ENCODE data around the gene FANCD2. TPM values are rescaled to one million over a fixed set of nuclear protein-coding genes. Genes with fewer than 3 reads are reported as not detected.

The FANCD2 gene
- total RNA-seq: 8.7 and 20.7 TPM in 2 replicates

GRCh38 chr3:10026084-10026890, at the start of gene FANCD2:
TSS of gene FANCD2 (plus strand) at chr3:10026437. CDS start at chr3:10028658, 2,221 bp downstream.

GRCh38 chr3:10108091-10108490, 81.9 kb downstream of the FANCD2 start, which contains the start of gene FANCD2OS:
TSS of gene FANCD2OS (minus strand) at chr3:10108255. CDS start at chr3:10104774, 3,481 bp downstream.

GRCh38 chr3:10115326-10116137, 89.3 kb downstream of the FANCD2 start, which contains the start of gene BRK1:
TSS of gene BRK1 (plus strand) at chr3:10115675. CDS start at chr3:10115702, 27 bp downstream.

Other genes starting within 250 kb of the FANCD2 start
- gene TADA3, start 234.0 kb upstream of the FANCD2 start, total RNA-seq: 28.4 and 47.8 TPM in 2 replicates
- gene ARPC4, start 233.4 kb upstream of the FANCD2 start, total RNA-seq: 266 and 345 TPM in 2 replicates
- gene TTLL3, start 216.2 kb upstream of the FANCD2 start, total RNA-seq: 4.2 and 15.2 TPM in 2 replicates
- gene RPUSD3, start 182.4 kb upstream of the FANCD2 start, total RNA-seq: 20.5 and 21.3 TPM in 2 replicates
- gene CIDEC, start 146.2 kb upstream of the FANCD2 start, total RNA-seq: 0.09 TPM in 1 of 2 replicates, not detected in the other
- 25.8 and 26.7 TPM in 2 replicates for gene JAGN1, start 135.8 kb upstream of the FANCD2 start, total RNA-seq
- gene IL17RE, start 123.6 kb upstream of the FANCD2 start, total RNA-seq: 0.18 and 0.19 TPM in 2 replicates
- 12.1 and 14.7 TPM in 2 replicates for gene IL17RC, start 109.3 kb upstream of the FANCD2 start, total RNA-seq
- 19.1 and 49.9 TPM in 2 replicates for gene CRELD1, start 92.6 kb upstream of the FANCD2 start, total RNA-seq
- 0.72 and 0.94 TPM in 2 replicates for gene PRRT3, start 74.0 kb upstream of the FANCD2 start, total RNA-seq
- 48.8 and 48.9 TPM in 2 replicates for gene EMC3, start 39.6 kb upstream of the FANCD2 start, total RNA-seq
- gene FANCD2OS, start 81.8 kb downstream of the FANCD2 start, total RNA-seq: not detected in 2 replicates
- gene BRK1, start 89.2 kb downstream of the FANCD2 start, total RNA-seq: 108 and 151 TPM in 2 replicates
- gene VHL, start 115.3 kb downstream of the FANCD2 start, total RNA-seq: 38.0 and 41.0 TPM in 2 replicates
- gene IRAK2, start 138.5 kb downstream of the FANCD2 start, total RNA-seq: 21.5 and 21.7 TPM in 2 replicates
- 11.5 and 13.6 TPM in 2 replicates for gene TATDN2, start 222.0 kb downstream of the FANCD2 start, total RNA-seq